Embryonic facial prominence (tissue), 1 donor: Measurements from ENCODE around the gene GSC2.

Experiments
- DNase-seq: peaks from one replicate; pipeline ENCODE4 v3.0.0-alpha.2; 2016; ENCODE audit errors: extremely low spot score

The GSC2 gene

GRCh38 chr22:19097518-19097917, 52.6 kb downstream of the GSC2 start:
- no peak for DNase-seq
